ENCODE results near the gene NRN1L.

Gene NRN1L

DNA sequence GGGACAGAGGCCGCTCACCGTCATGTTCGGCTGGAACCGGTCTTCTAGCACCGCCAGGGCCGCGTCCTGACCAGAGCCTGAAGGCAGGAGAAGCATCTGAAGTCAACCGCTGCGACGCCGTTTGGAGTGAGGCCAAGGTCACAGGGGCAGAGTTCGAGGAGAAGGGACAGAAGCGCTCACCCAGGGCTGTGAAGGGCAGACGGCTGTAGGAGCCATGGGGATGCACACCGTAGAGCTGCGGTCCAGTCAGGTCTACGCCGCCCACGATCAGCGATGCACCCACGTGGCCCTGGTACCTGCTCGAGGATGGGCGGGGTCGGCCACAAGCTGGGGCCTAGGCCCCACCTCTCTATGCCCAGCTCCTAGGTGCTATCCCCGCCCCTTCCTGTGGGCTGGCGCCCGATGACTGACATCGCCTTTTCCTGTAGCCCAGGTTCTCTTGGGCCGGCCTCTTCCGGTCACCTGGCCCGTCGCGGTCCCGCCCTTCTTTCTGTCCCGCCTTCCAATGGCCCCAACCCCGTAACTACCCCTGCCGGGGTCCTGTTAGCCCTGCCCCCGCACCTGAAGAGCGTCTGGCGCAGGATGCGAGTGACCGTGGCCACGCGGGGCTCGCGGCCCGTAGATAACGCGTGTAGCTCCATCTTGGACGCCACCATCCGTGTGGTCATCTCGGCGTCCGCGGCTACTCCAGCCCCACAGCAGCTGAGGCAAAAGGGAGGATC lies 50.9 kb downstream of the NRN1L start:
- peak; percentile 78 to 80 for DNase-seq (ENCODE audit: low read depth in 2 of 2)

Data from stimulated activated CD8-positive, alpha-beta memory T cell treated with anti-CD3 and anti-CD28 coated beads, Interleukin-7, amount 100 ng/mL, for 1 hour (primary cell).